Adrenal gland (tissue), 5 donors: ENCODE measurements around the gene ZNF302.

Source experiments
- POLR2A ChIP-seq, 2 donors: fragments of 450-650 bp; IDR thresholded peaks; one replicate each; pipeline ENCODE4 v1.6.1; 2017; ENCODE audit warnings: antibody characterized with exemption in 2 of 2, mild to moderate bottlenecking in 2 of 2, moderate library complexity in 1 of 2
- TF ChIP-seq, protein P1 (sequence below), 6 experiments: fragments of 450-650 bp in 4 of 6; fragments of 200-600 bp in 2 of 6; sonication (generic) in 1 of 6; IDR thresholded peaks; 1 replicate in 5 of 6; 2 replicates in 1 of 6; pipeline versions ENCODE4 v1.5.1 to v1.8.0; 2016 to 2021; ENCODE audit warnings: antibody characterized with exemption in 6 of 6, mild to moderate bottlenecking in 2 of 6, moderate library complexity in 1 of 6
- donor health status: DM: no; HTN: no; CAD: no.

DNA sequence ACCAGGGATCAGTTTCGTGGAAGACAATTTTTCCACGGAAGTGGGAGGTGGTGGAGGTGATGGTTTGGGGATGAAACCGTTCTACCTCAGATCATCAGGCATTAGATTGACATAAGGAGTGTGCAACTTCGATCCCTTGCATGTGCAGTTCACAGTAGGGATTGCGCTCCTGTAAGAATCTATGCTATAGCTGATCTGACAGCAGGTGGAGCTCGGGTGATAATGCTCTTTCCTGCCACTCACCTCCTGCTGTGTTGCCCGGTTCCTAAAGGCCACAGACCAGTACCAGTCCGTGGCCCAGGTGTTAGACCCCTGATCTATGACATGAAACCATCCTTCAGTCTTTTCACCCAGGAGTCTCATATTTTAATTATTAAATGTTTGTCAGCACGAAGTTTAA, 4.0 kb downstream of the ZNF302 start:
- TF ChIP-seq, protein P1, sequence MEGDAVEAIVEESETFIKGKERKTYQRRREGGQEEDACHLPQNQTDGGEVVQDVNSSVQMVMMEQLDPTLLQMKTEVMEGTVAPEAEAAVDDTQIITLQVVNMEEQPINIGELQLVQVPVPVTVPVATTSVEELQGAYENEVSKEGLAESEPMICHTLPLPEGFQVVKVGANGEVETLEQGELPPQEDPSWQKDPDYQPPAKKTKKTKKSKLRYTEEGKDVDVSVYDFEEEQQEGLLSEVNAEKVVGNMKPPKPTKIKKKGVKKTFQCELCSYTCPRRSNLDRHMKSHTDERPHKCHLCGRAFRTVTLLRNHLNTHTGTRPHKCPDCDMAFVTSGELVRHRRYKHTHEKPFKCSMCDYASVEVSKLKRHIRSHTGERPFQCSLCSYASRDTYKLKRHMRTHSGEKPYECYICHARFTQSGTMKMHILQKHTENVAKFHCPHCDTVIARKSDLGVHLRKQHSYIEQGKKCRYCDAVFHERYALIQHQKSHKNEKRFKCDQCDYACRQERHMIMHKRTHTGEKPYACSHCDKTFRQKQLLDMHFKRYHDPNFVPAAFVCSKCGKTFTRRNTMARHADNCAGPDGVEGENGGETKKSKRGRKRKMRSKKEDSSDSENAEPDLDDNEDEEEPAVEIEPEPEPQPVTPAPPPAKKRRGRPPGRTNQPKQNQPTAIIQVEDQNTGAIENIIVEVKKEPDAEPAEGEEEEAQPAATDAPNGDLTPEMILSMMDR (IDR thresholded peaks at IDR 0.05): no peak
- no peak for TF ChIP-seq POLR2A (IDR thresholded peaks at IDR 0.05)
